Gastroesophageal sphincter (tissue), 3 donors: ENCODE measurements around the gene DCC.

Experiments used
- POLR2A ChIP-seq, 2 donors: fragments of 450-650 bp; IDR thresholded peaks; one replicate each; pipeline ENCODE4 v1.6.1; 2017; ENCODE audit warnings: antibody characterized with exemption in 2 of 2, mild to moderate bottlenecking in 2 of 2, moderate library complexity in 1 of 2
- POLR2AphosphoS5 ChIP-seq: sonication (generic); formaldehyde crosslinking; IDR thresholded peaks from one replicate; pipeline ENCODE4 v1.6.1; 2017; ENCODE audit warnings: antibody characterized with exemption
- TF ChIP-seq, protein P1 (sequence below), 4 experiments: fragments of 200-600 bp in 2 of 4; fragments of 450-650 bp in 2 of 4; sonication (generic) in 1 of 4; IDR thresholded peaks; one replicate each; pipeline ENCODE4 v1.5.1; 2017 to 2019; ENCODE audit warnings: antibody characterized with exemption in 4 of 4, mild to moderate bottlenecking in 2 of 4, moderate library complexity in 2 of 4

DNA sequence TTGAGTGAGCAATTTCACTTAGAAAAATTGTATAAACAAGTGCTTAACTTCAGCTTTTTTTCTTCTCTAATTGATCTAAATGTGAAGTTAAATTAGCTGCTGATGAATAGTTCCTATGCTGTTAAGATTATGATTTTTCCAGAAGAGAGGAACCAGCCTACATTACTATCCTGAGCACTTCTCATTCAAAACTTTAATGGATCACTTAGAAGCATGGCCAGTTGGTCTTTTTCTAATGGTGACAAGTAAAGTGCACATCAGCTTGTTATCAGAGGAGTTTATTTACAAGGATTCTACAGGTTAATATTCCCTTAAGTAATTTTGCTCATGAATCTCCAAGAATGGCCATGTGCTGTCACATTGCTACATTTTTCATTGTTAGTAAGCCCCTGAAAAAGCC, 37.1 kb downstream of the DCC start:
- TF ChIP-seq, protein P1, sequence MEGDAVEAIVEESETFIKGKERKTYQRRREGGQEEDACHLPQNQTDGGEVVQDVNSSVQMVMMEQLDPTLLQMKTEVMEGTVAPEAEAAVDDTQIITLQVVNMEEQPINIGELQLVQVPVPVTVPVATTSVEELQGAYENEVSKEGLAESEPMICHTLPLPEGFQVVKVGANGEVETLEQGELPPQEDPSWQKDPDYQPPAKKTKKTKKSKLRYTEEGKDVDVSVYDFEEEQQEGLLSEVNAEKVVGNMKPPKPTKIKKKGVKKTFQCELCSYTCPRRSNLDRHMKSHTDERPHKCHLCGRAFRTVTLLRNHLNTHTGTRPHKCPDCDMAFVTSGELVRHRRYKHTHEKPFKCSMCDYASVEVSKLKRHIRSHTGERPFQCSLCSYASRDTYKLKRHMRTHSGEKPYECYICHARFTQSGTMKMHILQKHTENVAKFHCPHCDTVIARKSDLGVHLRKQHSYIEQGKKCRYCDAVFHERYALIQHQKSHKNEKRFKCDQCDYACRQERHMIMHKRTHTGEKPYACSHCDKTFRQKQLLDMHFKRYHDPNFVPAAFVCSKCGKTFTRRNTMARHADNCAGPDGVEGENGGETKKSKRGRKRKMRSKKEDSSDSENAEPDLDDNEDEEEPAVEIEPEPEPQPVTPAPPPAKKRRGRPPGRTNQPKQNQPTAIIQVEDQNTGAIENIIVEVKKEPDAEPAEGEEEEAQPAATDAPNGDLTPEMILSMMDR (IDR thresholded peaks at IDR 0.05): no peak
- no peak for TF ChIP-seq POLR2AphosphoS5
- no peak for TF ChIP-seq POLR2A (IDR thresholded peaks at IDR 0.05)
